Astrocyte (in vitro differentiated cells and primary cell): Measurements from ENCODE around the gene ZBTB45. TPM values are rescaled to one million over a fixed set of nuclear protein-coding genes. Genes with fewer than 3 reads are reported as not detected.
A peak's percentile ranks its signal among the peaks of the same experiment; 100 is the strongest.

Experiments used
- DNase-seq: peaks from one replicate; pipeline ENCODE4 v3.0.0-alpha.2; 2010; ENCODE audit warnings: low read depth
- FAIRE-seq: peaks from 2 replicates; lab custom pipeline; 2011; peaks lifted over from hg19 to GRCh38; lab: Jason Lieb, UNC
- H2AFZ ChIP-seq: 2 replicates; pipeline ENCODE4 v1.6.0; 2012; ENCODE audit warnings: low read depth, low read length, inconsistent platforms
- H3K27ac ChIP-seq: 2 replicates; pipeline ENCODE4 v1.5.1; 2011; ENCODE audit warnings: low read depth, low read length, inconsistent platforms
- H3K27me3 ChIP-seq: 2 replicates; pipeline ENCODE4 v1.6.0; 2011; ENCODE audit warnings: low read length, inconsistent platforms; ENCODE audit not compliant: insufficient read depth
- H3K36me3 ChIP-seq: 2 replicates; pipeline ENCODE4 v1.5.1; 2011; ENCODE audit warnings: low read length, inconsistent platforms; ENCODE audit not compliant: insufficient read depth
- H3K4me1 ChIP-seq: 2 replicates; pipeline ENCODE4 v1.5.1; 2011; ENCODE audit warnings: low read length, inconsistent platforms; ENCODE audit not compliant: insufficient read depth
- H3K4me2 ChIP-seq: 2 replicates; pipeline ENCODE4 v1.6.0; 2012; ENCODE audit warnings: low read length, inconsistent platforms
- H3K4me3 ChIP-seq: 2 replicates; pipeline ENCODE4 v1.5.1; 2011; ENCODE audit warnings: low read depth, mild to moderate bottlenecking, low read length, inconsistent platforms; ENCODE audit not compliant: insufficient read depth
- H3K79me2 ChIP-seq: 2 replicates; pipeline ENCODE4 v1.6.0; 2012; ENCODE audit warnings: mild to moderate bottlenecking, low read length, inconsistent platforms; ENCODE audit not compliant: insufficient read depth
- H3K9ac ChIP-seq: 2 replicates; pipeline ENCODE4 v1.6.0; 2012; ENCODE audit warnings: mild to moderate bottlenecking, low read length, inconsistent platforms
- H3K9me3 ChIP-seq: 2 replicates; pipeline ENCODE4 v1.5.1; 2012; ENCODE audit warnings: low read depth, mild to moderate bottlenecking, low read length, inconsistent platforms; ENCODE audit not compliant: insufficient read depth
- H4K20me1 ChIP-seq: 2 replicates; pipeline ENCODE4 v1.6.0; 2012; ENCODE audit warnings: low read length, inconsistent platforms; ENCODE audit not compliant: insufficient read depth
- H3K27ac Mint-ChIP-seq: one replicate; pipeline ENCODE4 v1.8.0; 2021; ENCODE audit warnings: mild to moderate bottlenecking, mixed read lengths; ENCODE audit not compliant: unreplicated experiment
- H3K27me3 Mint-ChIP-seq: one replicate; pipeline ENCODE4 v1.8.0; 2021; ENCODE audit warnings: low read depth, mixed read lengths; ENCODE audit not compliant: unreplicated experiment
- H3K36me3 Mint-ChIP-seq: one replicate; pipeline ENCODE4 v1.8.0; 2021; ENCODE audit warnings: low read depth, mixed read lengths; ENCODE audit not compliant: unreplicated experiment
- H3K4me1 Mint-ChIP-seq: one replicate; pipeline ENCODE4 v1.8.0; 2021; ENCODE audit warnings: low read depth, mixed read lengths; ENCODE audit not compliant: unreplicated experiment
- H3K4me3 Mint-ChIP-seq: one replicate; pipeline ENCODE4 v1.8.0; 2021; ENCODE audit warnings: mild to moderate bottlenecking, moderate library complexity, mixed read lengths; ENCODE audit not compliant: unreplicated experiment
- H3K9me3 Mint-ChIP-seq: one replicate; pipeline ENCODE4 v1.8.0; 2021; ENCODE audit warnings: mild to moderate bottlenecking, mixed read lengths; ENCODE audit not compliant: unreplicated experiment
- EZH2 ChIP-seq: IDR thresholded peaks from 2 replicates; pipeline ENCODE4 v1.6.1; 2012; ENCODE audit warnings: mild to moderate bottlenecking, low read length, inconsistent platforms; ENCODE audit not compliant: insufficient read depth
- total RNA-seq: library from RNA; stranded (reverse); gene quantifications from 2 replicates; pipeline ENCODE4 v1.2.1, GENCODE V29; 2021
- TF ChIP-seq, protein P1 (sequence below): IDR thresholded peaks from 2 replicates; pipeline ENCODE4 v1.5.1; 2011; ENCODE audit warnings: low read depth, mild to moderate bottlenecking, inconsistent platforms, low read length, moderate library complexity; ENCODE audit not compliant: insufficient read depth

ZBTB45 gene
- total RNA-seq, 1 donor from 2014 or later, result 16.3 TPM

DNA sequence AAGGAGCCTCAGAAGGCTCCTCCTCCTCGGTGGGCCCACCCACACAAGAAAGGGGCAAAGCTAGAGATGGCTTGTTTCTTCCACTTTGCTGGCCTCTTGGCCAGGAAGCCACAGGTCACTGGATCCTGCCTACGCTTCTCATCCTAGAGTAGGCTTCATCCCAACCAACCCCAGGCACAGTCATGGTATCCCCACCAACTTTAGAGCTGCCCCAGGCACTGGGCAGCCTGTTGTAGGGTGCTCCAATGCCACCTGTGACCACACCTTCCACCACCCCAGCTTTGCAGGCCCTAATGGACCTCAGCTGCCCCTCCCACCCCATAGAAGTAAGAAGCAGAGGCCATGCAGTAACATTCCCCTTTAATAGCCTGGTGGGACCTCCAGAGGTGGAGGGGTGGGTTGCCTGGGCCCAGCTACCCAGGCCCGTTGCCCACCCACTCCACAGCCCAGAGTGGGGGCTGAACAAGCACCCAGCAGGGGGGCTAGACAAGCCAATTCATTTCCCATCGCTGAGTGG is 35.8 kb upstream of the ZBTB45 start:
- no peaks in the 10 kb centered on the region for H3K9me3 ChIP-seq
- H3K79me2 ChIP-seq, result peaks cover 55% of the 10 kb centered on the region
- H3K4me2 ChIP-seq, result peak overlapping the region; percentile 92
- peaks cover 32% of the 10 kb centered on the region for H3K4me1 ChIP-seq
- peaks cover 21% of the 10 kb centered on the region for H3K36me3 Mint-ChIP-seq
- peak overlapping the region; percentile 98 for H3K27ac Mint-ChIP-seq
- peak overlapping the region; percentile 66 for H3K4me3 ChIP-seq
- no peaks in the 10 kb centered on the region for H3K27me3 Mint-ChIP-seq
- H3K9ac ChIP-seq, result peak overlapping the region; percentile 89
- no peaks in the 10 kb centered on the region for H3K9me3 Mint-ChIP-seq
- H3K27ac ChIP-seq, result peak overlapping the region; percentile 78
- FAIRE-seq (no peak), DNase-seq (no peak)
- H3K4me1 Mint-ChIP-seq, result peaks cover 30% of the 10 kb centered on the region
- H3K36me3 ChIP-seq, result peaks cover 28% of the 10 kb centered on the region
- TF ChIP-seq, protein P1, sequence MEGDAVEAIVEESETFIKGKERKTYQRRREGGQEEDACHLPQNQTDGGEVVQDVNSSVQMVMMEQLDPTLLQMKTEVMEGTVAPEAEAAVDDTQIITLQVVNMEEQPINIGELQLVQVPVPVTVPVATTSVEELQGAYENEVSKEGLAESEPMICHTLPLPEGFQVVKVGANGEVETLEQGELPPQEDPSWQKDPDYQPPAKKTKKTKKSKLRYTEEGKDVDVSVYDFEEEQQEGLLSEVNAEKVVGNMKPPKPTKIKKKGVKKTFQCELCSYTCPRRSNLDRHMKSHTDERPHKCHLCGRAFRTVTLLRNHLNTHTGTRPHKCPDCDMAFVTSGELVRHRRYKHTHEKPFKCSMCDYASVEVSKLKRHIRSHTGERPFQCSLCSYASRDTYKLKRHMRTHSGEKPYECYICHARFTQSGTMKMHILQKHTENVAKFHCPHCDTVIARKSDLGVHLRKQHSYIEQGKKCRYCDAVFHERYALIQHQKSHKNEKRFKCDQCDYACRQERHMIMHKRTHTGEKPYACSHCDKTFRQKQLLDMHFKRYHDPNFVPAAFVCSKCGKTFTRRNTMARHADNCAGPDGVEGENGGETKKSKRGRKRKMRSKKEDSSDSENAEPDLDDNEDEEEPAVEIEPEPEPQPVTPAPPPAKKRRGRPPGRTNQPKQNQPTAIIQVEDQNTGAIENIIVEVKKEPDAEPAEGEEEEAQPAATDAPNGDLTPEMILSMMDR, result no peak
- no peak for TF ChIP-seq EZH2
- H4K20me1 ChIP-seq, result peaks cover 35% of the 10 kb centered on the region
- peak overlapping the region; percentile 62 for H2AFZ ChIP-seq
- H3K4me3 Mint-ChIP-seq, result peak overlapping the region; percentile 97
- no peaks in the 10 kb centered on the region for H3K27me3 ChIP-seq

DNA sequence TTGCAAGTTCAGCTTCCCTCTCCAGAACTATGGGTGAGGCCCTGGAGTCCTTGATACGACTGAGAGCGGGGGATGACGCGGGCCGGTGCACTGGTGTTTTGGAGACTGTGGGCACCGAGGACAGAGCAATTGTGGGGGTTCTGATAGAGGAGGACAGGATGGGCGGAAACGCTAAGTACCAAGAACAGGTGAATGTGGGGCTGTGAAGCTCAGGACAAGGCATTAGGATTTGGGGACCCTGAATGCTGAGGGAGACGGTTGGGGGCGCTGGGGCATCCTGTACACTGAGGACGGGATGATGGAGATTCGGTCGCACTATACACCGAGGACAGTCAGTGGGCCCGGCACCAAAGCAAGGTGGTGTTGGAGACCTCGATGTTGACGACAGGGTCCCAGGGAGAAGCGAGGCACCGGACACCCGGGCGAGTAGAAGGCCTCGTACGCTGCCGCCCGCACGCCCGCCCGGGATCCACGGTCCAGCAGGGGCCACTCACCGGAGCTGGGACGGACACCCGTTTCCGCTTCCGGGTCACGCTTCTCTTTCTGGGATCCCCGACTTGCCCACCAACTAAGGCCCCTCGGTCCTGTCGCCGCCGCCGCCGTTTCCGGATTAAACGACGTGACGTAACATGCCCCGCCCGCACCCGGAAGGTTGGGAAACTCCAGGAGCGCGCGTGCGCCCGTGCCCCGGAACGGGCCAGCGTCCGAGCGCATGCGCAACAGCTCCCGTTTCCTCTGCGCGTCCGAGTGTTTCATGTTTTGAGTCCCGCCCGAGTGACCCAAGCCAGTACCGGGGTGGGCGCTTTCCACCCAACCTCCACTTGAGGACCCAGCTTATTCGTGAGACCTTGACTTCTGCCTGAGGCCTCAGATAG is 35.1 kb upstream of the ZBTB45 start, which contains the start of gene CHMP2A:
TSS of gene CHMP2A (minus strand) at position 612 of the 875 bp plus-strand sequence. CDS start 893 bp downstream, outside the sequence.
- Histone ChIP-seq H3K4me3 (peak within 1 kb of the TSS; percentile 66), H3K4me2 (peak within 1 kb of the TSS; percentile 92), H4K20me1 (peaks cover 42% of the 10 kb centered on the region), H3K36me3 (peaks cover 32% of the 10 kb centered on the region), H2AFZ (peak within 1 kb of the TSS; percentile 62), H3K9ac (peak within 1 kb of the TSS; percentile 89), H3K4me1 (peaks cover 28% of the 10 kb centered on the region), H3K27ac (peak within 1 kb of the TSS; percentile 78), H3K9me3 (no peaks in the 10 kb centered on the region), H3K27me3 (no peaks in the 10 kb centered on the region), H3K79me2 (peaks cover 62% of the 10 kb centered on the region)
- peak; percentile 90 for DNase-seq
- H3K4me3 Mint-ChIP-seq, result peak within 1 kb of the TSS; percentile 97
- FAIRE-seq, result peak; percentile 32
- H3K27me3 Mint-ChIP-seq, result no peaks in the 10 kb centered on the region
- H3K4me1 Mint-ChIP-seq, result peaks cover 27% of the 10 kb centered on the region
- peaks cover 24% of the 10 kb centered on the region for H3K36me3 Mint-ChIP-seq
- TF ChIP-seq, protein P1, result no peak
- TF ChIP-seq EZH2, result no peak
- peak within 1 kb of the TSS; percentile 98 for H3K27ac Mint-ChIP-seq
- no peaks in the 10 kb centered on the region for H3K9me3 Mint-ChIP-seq
